Measurements from ENCODE around the gene TMEM129.

Gene TMEM129

GRCh38 chr4:1767061-1767769, 46.1 kb upstream of the TMEM129 start:
- H3K4me3 ChIP-seq (ENCODE audit: low read depth, low read length) = no peak overlapping the region
- no peak for DNase-seq (ENCODE audit: low read depth)
- no peak for TF ChIP-seq CTCF (IDR thresholded peaks at IDR 0.05; ENCODE audit: control insufficient read depth, extremely low read depth, insufficient read depth)

- no peak overlapping the region for H3K4me3 ChIP-seq (ENCODE audit: low read depth, low read length)
- TF ChIP-seq CTCF (IDR thresholded peaks at IDR 0.05; ENCODE audit: control insufficient read depth, extremely low read depth, insufficient read depth) = no peak
- no peak for DNase-seq (ENCODE audit: low read depth)
These were observed 45.3 kb upstream of the TMEM129 start for GRCh38 chr4:1766106-1767060.

- no peak overlapping the region for H3K4me3 ChIP-seq (ENCODE audit: low read depth, low read length)
- DNase-seq (ENCODE audit: low read depth) = no peak
- no peak for TF ChIP-seq CTCF (IDR thresholded peaks at IDR 0.05; ENCODE audit: control insufficient read depth, extremely low read depth, insufficient read depth)
These were observed 44.4 kb upstream of the TMEM129 start for GRCh38 chr4:1765409-1766072.

GRCh38 chr4:1764670-1765069, 43.5 kb upstream of the TMEM129 start:
- no peak overlapping the region for H3K4me3 ChIP-seq (ENCODE audit: low read depth, low read length)
- TF ChIP-seq CTCF (IDR thresholded peaks at IDR 0.05; ENCODE audit: control insufficient read depth, extremely low read depth, insufficient read depth) = no peak
- no peak for DNase-seq (ENCODE audit: low read depth)

GRCh38 chr4:1763550-1764080, 42.5 kb upstream of the TMEM129 start:
- no peak overlapping the region for H3K4me3 ChIP-seq (ENCODE audit: low read depth, low read length)
- DNase-seq (ENCODE audit: low read depth) = no peak
- no peak for TF ChIP-seq CTCF (IDR thresholded peaks at IDR 0.05; ENCODE audit: control insufficient read depth, extremely low read depth, insufficient read depth)

- no peak overlapping the region for H3K4me3 ChIP-seq (ENCODE audit: low read depth, low read length)
These were observed 42.0 kb upstream of the TMEM129 start for GRCh38 chr4:1763070-1763549.

More at GRCh38 chr4:1763070-1763549, 42.0 kb upstream of the TMEM129 start:
- no peak for TF ChIP-seq CTCF (IDR thresholded peaks at IDR 0.05; ENCODE audit: control insufficient read depth, extremely low read depth, insufficient read depth)
- DNase-seq (ENCODE audit: low read depth) = no peak

Measured in LNCaP clone FGC (cell line).